ENCODE results near the gene SLC25A13. TPM values are rescaled to one million over a fixed set of nuclear protein-coding genes. Genes with fewer than 3 reads are reported as not detected.
"Not testable (repeated sequence)": the region's sequence is repeated elsewhere in the genome, so short reads cannot be mapped to it uniquely, and the experiment has no call there.

The SLC25A13 gene
- total and polyA plus RNA-seq, 9 donors, result 11.4 to 32.6 (median 23.1) TPM

DNA sequence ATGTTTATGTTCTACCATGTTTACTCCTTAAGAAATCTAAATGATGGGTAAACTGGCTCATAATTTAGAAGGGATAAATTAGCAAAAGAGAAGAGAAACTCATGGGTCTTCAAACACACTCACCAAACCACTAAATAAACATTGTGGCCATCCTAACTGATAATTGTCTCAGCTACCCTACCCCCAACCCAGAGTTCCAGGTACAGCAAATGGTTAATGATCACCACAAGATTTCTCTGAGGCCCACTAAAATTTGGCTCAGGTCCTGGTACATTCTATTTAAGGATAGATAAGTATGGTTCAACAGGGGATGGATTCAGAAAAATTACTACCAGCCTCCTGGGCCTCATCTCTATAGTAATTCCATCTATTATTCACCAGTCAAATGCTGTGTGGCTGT is 21.4 kb downstream of the SLC25A13 start:
- Histone ChIP-seq H3K27ac (no peak overlapping the region), H3K4me3 (no peak overlapping the region), H3K36me3 (no peaks in the 10 kb centered on the region), H3K9me3 (no peaks in the 10 kb centered on the region), H3K27me3 (no peaks in the 10 kb centered on the region), H3K4me1 (ENCODE audit: insufficient read depth) (peaks cover 1% of the 10 kb centered on the region)
- no peak for DNase-seq
- intact Hi-C loops (cut with DNase I), result no loop called here
- no peak for TF ChIP-seq EP300 (IDR thresholded peaks at IDR 0.05)
- TF ChIP-seq, protein P1, sequence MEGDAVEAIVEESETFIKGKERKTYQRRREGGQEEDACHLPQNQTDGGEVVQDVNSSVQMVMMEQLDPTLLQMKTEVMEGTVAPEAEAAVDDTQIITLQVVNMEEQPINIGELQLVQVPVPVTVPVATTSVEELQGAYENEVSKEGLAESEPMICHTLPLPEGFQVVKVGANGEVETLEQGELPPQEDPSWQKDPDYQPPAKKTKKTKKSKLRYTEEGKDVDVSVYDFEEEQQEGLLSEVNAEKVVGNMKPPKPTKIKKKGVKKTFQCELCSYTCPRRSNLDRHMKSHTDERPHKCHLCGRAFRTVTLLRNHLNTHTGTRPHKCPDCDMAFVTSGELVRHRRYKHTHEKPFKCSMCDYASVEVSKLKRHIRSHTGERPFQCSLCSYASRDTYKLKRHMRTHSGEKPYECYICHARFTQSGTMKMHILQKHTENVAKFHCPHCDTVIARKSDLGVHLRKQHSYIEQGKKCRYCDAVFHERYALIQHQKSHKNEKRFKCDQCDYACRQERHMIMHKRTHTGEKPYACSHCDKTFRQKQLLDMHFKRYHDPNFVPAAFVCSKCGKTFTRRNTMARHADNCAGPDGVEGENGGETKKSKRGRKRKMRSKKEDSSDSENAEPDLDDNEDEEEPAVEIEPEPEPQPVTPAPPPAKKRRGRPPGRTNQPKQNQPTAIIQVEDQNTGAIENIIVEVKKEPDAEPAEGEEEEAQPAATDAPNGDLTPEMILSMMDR (IDR thresholded peaks at IDR 0.05), result no peak
- no peak for TF ChIP-seq POLR2A (IDR thresholded peaks at IDR 0.05)

DNA sequence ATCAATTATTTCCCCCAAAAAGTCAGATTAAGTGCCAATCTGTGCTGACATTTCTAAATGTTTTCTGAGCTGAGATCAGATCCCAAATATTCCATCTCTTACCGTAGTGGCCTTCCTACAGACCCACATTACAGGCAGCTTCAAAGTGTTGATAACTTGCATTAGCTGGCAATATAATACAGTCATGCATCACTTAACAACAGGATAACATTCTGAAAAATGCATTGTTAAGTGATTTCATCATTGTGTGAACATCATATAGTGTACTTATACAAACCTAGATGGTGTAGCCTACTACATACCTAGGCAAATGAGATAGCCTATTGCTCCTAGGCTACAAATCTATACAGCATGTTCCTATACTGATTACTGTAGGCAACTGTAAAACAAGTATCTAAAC is 22.4 kb downstream of the SLC25A13 start:
- H3K27ac ChIP-seq, result no peak overlapping the region
- H3K4me1 ChIP-seq (ENCODE audit: insufficient read depth), result peaks cover 1% of the 10 kb centered on the region
- no peaks in the 10 kb centered on the region for H3K27me3 ChIP-seq
- DNase-seq, result no peak
- H3K4me3 ChIP-seq, result no peak overlapping the region
- H3K36me3 ChIP-seq, result no peaks in the 10 kb centered on the region
- intact Hi-C loops (cut with DNase I), result no loop called here
- WGBS, 3 donors, result 88 to 92% (median 89%) methylated on average over 1 of the region's 1 CpG
- TF ChIP-seq EP300 (IDR thresholded peaks at IDR 0.05) (no peak), POLR2A (IDR thresholded peaks at IDR 0.05) (no peak)
- TF ChIP-seq, protein P1 (IDR thresholded peaks at IDR 0.05), result no peak
- no peaks in the 10 kb centered on the region for H3K9me3 ChIP-seq

DNA sequence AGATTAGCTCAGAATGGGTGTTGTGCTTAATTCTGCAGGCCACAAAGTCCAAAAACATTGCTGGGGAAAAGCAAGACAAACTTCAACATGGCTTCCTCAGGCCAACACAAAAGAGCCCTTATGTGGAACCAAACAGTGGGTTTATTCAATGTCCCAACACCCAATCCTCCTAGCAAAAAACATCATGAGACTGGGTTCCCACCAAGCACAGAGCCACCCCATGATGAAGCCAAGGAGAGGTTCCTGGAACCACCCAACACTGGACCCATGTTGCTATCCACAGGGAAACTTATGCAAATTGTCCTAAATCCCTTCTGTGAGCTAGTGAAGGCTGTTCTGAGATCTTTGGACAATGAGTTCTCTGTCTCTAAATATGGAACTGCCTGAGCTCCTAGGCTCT is 24.0 kb downstream of the SLC25A13 start:
- H3K4me3 ChIP-seq, result no peak overlapping the region
- intact Hi-C loops (cut with DNase I), result no loop called here
- no peaks in the 10 kb centered on the region for H3K36me3 ChIP-seq
- no peak for DNase-seq
- H3K4me1 ChIP-seq (ENCODE audit: insufficient read depth), result peaks cover 1% of the 10 kb centered on the region
- no peak overlapping the region for H3K27ac ChIP-seq
- no peaks in the 10 kb centered on the region for H3K27me3 ChIP-seq
- TF ChIP-seq EP300 (IDR thresholded peaks at IDR 0.05), result no peak
- TF ChIP-seq, protein P1 (IDR thresholded peaks at IDR 0.05), result no peak
- H3K9me3 ChIP-seq, result no peaks in the 10 kb centered on the region

DNA sequence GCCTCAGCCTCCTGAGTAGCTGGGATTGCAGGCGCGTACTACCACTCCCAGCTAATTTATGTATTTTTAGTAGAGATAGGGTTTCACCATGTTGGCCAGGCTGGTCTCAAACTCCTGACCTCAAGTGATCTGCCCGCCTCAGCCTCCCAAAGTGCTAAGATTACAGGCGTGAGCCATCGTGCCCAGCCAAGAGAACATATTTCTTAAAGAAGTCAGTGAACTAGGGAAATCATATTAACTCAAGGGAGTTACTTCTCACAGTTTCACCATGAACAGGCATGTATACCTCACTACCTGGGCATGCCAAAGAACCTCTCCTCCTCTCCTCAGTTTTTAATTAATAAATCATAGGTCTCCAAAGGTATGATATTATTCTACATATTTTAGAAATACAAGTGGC is 24.5 kb downstream of the SLC25A13 start:
- 58 to 72% (median 62%) methylated on average over 5 of the region's 5 CpGs for WGBS, 3 donors
- DNase-seq; H3K27me3 ChIP-seq; H3K4me1 ChIP-seq (ENCODE audit: insufficient read depth); H3K9me3 ChIP-seq; intact Hi-C loops (cut with DNase I); H3K4me3 ChIP-seq; H3K36me3 ChIP-seq; H3K27ac ChIP-seq: not testable (repeated sequence)

DNA sequence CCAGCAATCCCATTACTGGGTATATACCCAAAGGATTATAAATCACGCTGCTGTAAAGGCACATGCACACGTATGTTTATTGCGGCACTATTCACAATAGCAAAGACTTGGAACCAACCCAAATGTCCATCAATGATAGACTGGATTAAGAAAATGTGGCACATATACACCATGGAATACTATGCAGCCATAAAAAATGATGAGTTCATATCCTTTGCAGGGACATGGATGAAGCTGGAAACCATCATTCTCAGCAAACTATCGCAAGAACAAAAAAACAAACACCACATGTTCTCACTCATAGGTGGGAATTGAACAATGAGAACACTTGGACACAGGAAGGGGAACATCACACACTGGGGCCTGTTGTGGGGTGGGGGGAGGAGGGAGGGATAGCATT is 28.0 kb downstream of the SLC25A13 start:
- H3K36me3 ChIP-seq; DNase-seq; intact Hi-C loops (cut with DNase I); H3K4me3 ChIP-seq; H3K27ac ChIP-seq; H3K27me3 ChIP-seq; H3K9me3 ChIP-seq; H3K4me1 ChIP-seq (ENCODE audit: insufficient read depth): not testable (repeated sequence)
- 93 to 96% (median 94%) methylated on average over 4 of the region's 4 CpGs for WGBS, 3 donors

DNA sequence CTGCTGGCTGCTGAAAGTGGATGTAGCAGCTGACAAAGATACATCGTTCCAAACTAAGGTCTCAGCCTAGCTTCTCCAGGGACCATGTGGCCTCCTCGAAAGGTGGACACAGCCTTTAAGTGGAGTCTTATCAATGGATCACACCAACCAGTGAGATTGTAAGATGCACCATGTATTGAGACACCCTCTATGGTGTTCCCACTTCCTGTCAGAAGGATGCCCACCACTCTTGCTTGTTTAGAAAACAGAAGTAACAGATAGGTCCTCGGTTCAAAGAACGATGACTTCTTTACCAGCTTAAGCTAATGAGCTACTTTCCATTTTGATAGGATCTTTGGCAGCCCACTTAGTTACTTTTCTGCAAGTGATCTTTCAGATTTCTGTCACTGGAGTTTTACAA is 34.3 kb downstream of the SLC25A13 start:
- TF ChIP-seq POLR2A (IDR thresholded peaks at IDR 0.05) (no peak), EP300 (IDR thresholded peaks at IDR 0.05) (no peak)
- TF ChIP-seq, protein P1 (IDR thresholded peaks at IDR 0.05), result no peak
- H3K4me3 ChIP-seq, result no peak overlapping the region
- intact Hi-C loops (cut with DNase I), result no loop called here
- H3K4me1 ChIP-seq (ENCODE audit: insufficient read depth), result no peaks in the 10 kb centered on the region
- no peaks in the 10 kb centered on the region for H3K27me3 ChIP-seq
- H3K9me3 ChIP-seq, result no peaks in the 10 kb centered on the region
- no peaks in the 10 kb centered on the region for H3K36me3 ChIP-seq
- no peak for DNase-seq
- 95 to 96% (median 95%) methylated on average over 4 of the region's 4 CpGs for WGBS, 3 donors
- H3K27ac ChIP-seq, result no peak overlapping the region
